Activated CD8-positive, alpha-beta memory T cell treated with anti-CD3 and anti-CD28 coated beads, Interleukin-2, amount 50 U/mL, for 48 hours (primary cell): Measurements from ENCODE around the gene TAC4.

Experiments
- DNase-seq: peaks from one replicate; pipeline ENCODE4 v3.0.0-alpha.2; 2020

TAC4 gene, protein sequence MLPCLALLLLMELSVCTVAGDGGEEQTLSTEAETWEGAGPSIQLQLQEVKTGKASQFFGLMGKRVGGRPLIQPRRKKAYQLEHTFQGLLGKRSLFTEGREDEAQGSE

GRCh38 chr17:49848019-49848473 is at the start of gene TAC4:
TSS of gene TAC4 (minus strand) at chr17:49848069. CDS start at chr17:49848017, 52 bp downstream.
- DNase-seq = no peak

DNA sequence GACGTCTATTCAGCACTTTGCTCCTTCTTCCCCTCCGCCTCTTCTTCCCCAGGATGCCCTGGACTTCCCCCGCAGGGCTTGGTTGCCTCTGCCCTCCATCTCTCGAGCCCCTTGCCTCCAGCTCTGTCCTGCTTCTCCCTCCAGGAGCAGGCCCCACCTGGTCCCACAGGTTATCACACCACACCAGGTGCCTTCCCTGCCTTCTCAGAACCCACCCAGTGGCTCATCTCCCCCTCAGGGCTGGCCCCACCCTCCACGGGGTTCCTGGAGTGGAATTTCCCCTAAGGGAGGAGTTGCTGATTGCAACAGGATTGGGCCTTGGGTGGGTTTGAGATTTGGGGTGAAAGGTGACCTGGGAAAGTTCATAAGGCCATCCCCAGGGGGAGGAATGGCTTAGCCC is 49.0 kb upstream of the TAC4 start:
- DNase-seq = no peak

- DNase-seq = no peak
Measured at GRCh38 chr17:49896222-49896621, 48.4 kb upstream of the TAC4 start.

DNA sequence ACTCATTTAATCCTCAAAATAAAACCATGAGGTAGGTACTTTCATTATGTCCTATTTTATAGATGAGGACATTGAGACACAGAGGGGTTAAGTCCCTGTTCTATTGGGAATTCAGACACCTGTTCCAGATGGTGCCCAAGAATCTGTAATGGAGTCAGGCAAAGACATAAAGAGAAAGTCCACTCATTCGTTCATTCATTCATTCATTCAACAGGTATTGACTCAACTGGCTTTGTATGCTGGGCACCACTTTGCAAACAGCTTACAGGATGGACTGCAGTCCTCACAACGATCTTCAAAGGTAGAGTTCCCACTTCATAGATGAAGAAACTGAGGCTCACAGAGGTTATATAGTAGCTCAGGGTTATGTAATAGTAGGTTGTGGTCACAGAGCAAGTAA is 47.9 kb upstream of the TAC4 start:
- no peak for DNase-seq

DNA sequence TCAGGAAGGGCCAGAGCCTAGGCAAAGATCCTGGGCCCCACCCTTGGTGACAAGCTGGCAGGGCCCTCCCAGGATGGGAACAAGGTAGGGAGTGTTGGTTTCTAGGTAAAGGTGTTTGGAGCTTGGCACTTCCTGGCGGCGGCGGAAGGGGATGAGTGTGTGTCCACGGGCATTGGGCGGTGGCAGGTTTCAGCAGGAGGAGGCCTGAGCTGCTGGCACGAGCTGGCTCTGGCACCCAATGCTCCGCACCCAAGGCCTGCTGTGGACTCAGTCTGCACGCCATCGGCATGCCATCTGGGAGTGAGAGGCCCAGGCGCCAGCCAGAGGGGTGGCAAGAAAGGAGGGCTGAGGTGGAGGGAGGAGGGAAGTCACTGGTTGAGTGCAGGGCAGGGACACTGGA is 46.9 kb upstream of the TAC4 start:
- no peak for DNase-seq

DNA sequence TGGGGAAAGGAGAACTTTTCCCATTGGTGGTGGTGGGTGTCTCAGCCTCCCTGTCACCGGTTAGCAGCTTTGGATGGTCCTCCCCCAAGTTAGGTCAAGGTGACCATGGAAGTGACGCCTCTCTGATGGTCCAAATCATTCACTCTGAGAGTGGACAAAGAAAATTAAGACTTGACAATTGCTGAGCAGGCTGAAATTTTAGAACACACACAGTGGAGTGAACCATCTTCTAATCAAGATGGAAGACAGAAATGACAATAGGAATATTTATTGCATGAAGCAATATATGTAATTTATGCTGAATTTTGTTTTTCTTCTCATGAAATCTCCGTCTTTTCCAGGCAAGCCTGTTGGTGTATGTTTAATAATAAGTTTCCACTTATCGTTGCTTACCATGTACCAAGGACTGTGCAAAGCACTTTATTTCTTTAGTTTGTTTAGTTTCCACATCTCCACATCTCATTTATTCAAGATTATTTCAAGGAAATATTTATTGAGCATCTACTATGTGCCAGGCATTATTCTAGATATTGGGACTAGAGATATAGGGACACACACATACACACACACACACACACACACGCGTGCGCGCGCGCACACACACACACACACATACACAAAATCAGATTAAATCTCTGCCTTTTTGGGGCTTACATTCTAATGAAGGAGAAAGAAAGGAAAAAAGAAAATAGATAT is 44.0 kb upstream of the TAC4 start:
- DNase-seq = no peak

GRCh38 chr17:49891271-49891670 is 43.4 kb upstream of the TAC4 start:
- no peak for DNase-seq

DNA sequence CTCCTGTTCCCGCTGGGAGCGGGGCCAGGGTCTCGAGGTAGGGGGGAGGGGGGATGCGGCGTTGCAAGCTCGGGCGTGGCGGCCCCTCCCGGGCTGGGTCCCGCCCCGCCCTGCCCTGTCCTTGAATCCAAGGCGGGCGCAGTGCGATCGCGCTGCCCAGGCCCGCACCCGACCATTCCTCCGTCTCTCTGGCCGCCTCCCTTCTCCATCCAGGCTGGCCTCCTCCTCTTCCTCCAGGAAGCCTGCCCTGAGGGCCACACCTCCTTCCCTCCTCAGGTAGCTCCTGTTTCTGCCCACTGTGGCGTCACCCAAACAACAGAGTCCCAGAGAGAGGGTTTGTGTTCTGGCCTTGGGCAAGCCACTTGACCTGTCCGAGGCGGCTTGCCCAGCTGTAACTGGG is 43.0 kb upstream of the TAC4 start:
- DNase-seq = no peak

DNA sequence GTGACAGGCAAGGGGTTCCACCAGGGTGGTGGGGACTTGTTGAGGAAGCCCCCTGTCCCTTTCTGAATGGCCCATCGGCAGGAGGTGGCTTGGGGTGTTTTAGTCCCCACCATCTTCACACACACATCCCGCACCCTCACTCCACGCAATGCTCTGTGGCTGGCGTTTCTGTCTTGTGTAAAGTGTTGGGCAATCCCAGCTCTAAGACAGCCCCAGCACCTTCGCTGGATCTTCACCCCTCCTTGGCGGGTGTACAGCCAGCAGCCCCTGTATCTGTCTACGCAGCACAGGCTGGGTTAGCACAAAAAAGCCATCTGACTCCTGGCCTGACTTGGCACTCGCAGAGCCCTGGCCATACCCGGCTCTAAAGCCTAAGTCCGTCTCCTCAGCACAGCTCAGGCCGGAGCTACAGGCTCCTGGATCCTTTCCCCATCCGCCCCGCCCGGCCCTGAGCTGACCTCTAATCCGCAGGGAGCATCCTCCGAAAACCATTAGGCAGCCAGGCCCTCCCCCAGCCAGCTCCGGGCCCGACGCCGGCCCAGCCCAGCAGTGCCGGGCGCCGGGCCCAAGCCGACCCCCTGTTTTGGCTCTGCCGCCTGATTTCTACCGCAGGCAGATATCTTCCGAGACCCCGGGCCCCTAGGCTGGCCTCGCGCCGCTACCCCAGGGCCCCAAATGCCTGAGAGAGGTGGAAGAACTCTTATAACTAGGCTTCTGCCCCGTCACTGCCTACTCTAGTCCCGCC is 42.4 kb upstream of the TAC4 start:
- no peak for DNase-seq

DNA sequence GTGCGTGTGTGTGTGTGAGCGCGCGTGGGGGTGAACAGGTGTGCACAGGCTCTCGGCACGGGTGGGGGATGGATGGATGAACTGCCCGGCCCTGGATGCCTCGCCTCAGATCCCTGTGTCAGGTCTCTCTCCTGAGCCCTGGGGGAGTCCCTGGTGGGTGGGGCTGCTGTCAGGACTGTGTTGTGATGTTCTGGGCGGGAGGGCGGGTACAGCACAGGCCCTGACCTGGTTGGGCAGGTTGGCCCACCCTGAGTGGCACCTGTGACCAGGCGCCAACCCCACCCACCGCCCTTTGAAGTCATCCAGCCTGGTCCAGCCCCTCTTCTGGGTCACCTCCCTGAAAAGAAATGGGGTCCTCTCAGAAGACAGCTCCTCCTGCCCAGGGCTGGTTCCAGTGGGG is 41.6 kb upstream of the TAC4 start:
- no peak for DNase-seq

DNA sequence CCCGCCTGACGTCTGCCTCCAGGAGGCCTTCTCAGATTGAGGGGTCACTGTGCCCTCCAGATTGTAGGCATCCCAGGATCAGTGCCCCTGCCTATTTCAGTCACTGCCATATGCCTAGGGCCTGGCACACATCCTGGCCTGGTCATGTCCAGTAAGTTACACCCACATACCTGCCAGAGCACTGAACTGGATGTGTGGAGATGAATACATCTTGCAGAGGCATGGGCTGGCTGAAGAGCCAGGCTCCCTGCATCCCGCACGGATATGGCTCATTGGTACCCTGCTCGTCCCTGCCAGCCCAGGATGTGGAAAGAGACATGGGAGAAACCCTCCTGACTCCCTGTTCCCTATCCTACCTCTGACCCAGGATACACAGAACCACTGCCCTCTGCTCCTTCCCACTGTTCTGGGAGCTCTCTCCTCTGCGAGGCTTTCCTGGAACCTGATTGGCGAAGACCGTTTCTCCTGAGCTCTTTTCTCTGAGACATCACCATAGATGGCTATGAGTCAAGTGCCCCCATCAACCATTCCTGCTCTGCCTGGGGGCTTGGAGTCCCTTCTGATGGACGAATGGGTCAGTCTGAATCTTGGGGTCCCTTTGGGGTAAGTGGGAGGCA is 40.0 kb upstream of the TAC4 start:
- DNase-seq = no peak

- no peak for DNase-seq
Measured at GRCh38 chr17:49887086-49887743, 39.3 kb upstream of the TAC4 start.

DNA sequence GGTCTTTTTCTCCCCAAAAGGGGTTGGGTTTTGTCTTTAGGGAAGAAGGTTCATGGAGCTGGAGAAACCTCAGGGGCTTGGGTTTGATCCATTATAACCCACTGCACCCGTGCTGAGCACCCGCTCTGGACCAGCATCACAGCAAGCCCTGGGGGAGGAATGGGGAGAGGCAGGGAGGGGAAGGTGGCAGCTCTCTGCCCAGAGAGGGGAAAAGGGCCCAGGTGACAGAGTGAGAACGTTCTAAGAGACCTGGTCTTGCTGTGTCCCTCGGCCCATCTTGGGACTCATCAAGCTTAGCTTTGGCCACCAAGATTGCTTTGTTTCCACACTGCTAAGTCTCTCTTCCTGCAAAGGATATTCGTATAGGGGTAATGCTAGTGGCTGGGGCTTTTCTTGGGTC is 38.2 kb upstream of the TAC4 start:
- no peak for DNase-seq

- no peak for DNase-seq
Measured at GRCh38 chr17:49882434-49882833, 34.6 kb upstream of the TAC4 start.

DNA sequence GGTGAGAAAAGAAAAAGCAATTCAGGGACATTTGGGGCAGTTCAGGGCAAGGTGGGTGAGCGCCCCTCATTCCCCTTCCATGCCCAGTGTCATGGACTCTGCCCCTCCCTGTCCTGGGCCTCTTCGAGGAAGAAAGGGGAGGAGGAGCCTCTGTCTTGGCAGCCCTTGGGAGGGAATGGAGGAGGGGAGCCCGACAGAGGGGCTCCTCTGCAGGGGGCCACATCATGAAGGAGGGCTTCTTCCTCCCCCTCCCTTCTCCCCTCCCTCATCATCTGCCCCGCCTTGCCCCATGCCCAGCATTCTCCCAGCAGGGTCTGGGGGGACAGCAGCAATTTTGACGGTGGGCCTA is 33.2 kb upstream of the TAC4 start:
- no peak for DNase-seq

GRCh38 chr17:49880291-49881053 is 32.6 kb upstream of the TAC4 start:
- peak; percentile 90 for DNase-seq

DNA sequence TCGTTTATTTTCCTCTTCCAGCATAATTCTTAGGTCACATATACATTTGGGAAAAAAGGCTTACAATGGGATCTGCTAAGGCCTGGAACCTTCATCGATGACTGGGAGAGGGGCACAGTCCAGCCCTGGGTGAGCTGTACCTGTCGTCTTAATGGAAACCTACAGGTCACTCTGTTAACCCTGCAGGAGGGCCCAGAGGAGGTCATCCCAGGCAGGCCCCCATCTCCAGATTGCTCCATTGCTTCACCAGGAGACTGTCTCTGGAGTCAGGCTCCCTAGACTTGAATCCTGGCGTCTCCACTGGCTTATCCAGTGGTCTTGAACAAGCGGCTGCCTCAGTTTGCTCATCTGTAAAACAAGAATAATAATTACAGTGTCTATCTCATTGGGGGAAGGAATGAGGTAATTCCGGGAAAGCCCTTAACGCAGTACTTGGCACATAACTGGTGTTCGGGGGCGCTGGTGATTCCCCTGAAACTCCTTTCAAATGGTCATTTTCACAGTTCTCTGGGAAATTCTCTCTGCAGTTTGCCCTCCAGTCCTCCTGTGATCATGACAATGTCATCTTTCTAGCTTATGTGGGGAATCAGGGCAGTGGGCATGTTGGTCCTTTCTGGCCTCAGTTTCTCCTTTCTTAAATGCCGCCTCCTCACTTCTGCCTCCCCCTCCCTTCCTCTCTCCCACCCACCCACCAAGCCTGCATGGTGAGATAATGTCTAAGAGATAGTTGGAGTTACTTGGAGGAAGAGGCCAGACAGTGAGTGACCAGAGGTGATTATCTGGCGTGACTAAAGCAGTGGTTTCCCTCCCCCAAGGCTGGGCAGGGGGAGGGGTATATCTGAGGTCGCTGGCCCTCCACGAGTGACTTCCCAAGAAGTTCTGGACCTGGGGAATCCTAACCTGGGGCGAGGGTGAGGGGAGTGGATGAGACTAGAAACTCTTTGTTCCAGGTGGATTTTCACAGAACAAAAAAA is 31.3 kb upstream of the TAC4 start:
- no peak for DNase-seq

DNA sequence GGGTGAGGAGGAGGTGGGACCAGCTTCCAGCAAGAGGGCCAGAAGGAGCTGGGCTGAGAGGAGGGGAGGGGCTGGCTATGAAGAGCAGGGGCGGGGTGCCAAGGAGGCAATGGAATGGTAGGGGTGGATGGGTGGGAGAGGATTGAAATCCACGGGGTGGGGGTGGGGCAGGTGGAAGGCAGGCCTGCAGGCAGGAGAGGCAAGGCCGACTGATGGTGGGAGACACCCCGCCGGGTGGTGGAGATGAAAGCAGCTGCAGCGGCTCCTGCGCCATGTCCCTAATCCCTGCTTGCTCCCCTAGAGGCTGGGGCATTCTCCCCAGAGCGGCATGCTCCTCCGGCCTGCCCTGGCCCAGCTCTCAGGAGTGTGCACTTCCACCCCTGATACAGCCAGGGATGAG is 27.8 kb upstream of the TAC4 start:
- DNase-seq = no peak

DNA sequence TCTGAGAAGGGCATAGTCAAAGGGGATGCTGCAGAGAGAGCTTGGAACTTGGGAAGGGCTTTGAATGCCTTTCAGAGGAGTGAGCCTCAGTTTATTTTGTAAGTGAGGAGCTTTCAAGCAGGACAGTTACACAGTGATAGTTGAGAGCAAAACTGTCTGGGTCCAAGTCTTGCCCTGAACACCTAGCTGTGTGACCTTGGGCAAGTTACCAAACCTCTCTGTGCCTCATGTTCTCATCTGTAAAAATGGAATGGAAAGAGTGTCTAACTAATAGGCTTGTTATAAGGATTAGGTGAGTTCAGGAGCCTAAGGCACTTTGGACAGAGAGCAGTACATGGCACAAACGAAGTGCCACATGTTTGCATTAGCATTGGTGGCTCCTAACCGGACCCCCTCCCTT is 27.0 kb upstream of the TAC4 start:
- DNase-seq = no peak

DNA sequence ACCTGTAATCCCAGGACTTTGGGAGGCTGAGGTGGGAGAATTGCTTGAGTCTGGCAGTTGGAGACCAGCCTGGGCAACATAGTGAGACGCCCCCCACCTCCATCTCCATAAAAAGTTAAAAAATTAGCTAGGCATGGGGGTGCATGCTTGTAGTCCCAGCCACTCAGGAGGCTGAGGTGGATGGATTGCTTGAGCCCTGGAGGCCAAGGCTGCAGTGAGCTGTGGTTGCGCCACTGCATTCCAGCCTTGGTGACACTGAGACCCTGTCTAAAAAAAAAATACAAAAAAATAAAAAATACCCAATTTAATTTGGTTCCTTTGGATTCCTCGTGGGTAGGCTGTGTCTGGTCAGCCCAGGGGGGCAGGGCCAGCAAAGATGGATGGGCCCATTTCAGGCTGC is 26.1 kb upstream of the TAC4 start:
- DNase-seq = no peak

DNA sequence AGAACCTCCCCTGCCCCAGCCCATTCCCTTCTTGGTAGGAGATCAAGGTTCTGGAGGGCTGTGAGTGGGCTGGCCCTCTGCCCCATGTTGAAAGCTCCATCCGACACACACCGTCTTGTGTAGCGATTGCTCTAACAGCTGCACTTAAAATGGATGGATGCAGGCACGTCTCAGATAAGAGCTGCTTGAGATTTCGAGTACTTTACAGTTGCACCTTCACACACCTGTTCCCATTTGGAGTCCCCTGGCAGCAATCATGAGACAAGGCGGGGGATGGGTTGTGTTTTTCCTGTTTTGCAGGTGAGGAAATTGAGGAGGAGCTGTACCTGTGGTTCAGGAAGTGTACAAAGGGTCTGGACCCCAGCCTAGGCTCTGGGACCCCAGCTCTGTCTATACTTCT is 25.6 kb upstream of the TAC4 start:
- DNase-seq = no peak
